ENCODE measurements around the gene CABLES2. TPM values are rescaled to one million over a fixed set of nuclear protein-coding genes. Genes with fewer than 3 reads are reported as not detected.

Gene CABLES2
- total RNA-seq, 1 experiment from 2014 or later, result 12.4 TPM

DNA sequence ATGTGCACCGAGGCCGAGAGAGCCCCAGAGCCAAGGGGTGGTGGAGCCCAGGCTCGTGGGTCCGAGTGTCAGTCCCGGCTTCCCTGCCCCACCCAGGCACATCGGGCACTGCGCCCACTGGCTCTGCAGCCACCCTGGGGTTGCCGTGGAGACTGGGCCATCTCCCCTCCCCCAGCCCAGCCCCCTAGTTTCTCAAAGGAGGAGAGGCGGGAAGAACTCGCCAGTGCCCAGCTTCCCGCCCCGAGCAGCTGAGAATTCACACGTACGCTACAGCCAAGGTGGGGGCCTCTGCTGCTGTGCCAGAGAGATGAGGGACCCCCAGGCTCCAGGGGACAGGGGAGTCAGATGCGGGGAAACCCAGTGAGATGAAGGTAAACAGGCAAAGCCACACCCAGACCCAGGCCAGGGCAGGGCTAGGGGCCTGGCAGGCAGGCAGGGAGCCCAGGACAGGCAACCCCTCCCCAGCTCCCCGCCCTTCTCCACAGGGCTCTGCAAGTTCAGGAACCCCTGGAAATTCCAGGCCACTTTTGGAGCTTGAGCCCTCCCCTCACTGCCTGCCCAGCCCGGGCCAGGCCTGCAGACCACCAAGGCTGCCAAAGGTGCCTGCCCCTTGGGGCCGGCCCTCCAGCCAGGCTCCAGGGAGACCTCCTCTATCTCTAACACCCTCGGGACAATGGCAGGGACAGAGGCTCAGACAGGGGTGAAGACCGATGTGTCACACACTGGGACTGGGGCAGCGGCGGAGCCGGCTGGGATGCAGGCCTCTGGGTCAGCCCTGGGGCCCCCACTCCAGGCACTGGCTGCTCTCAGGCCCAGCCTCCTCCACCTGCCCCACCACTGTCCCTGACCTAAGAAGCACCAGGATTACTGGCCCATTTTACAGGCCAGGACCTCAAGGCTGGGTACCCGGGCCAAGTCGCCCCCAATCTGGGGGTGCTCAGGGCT lies 46.0 kb downstream of the CABLES2 start:
- TF ChIP-seq EZH2phosphoT487 (IDR thresholded peaks at IDR 0.05; ENCODE audit: borderline replicate concordance, low read length) (no peak), CTCF (conservative IDR thresholded peaks at IDR 0.05; ENCODE audit: low read depth, low read length) (no peak), EZH2 (IDR thresholded peaks at IDR 0.05; ENCODE audit: low read length, unreplicated experiment) (no peak)
- Histone ChIP-seq H4K20me1 (ENCODE audit: low read length) (peaks cover 36% of the 10 kb centered on the region), H3F3A (ENCODE audit: low read length, unreplicated experiment) (no peaks in the 10 kb centered on the region), H3K79me2 (ENCODE audit: low read length) (peaks cover 90% of the 10 kb centered on the region), H3K4me1 (ENCODE audit: insufficient read depth, low read length) (peaks cover 92% of the 10 kb centered on the region), H3K27ac (ENCODE audit: low read length) (peak overlapping the region; percentile 73), H3K9ac (ENCODE audit: low read length) (peak overlapping the region; percentile 42), H2AFZ (ENCODE audit: low read length) (no peak overlapping the region), H3K36me3 (ENCODE audit: low read depth, low read length) (peaks cover 20% of the 10 kb centered on the region; the same call in 1 of the 2 replicates), H3K9me3 (ENCODE audit: low read length) (no peaks in the 10 kb centered on the region), H3K4me3 (ENCODE audit: low read length) (peak overlapping the region; percentile 36), H3K9me2 (replicated peaks; ENCODE audit: low read length) (no peaks in the 10 kb centered on the region), H3K27me3 (ENCODE audit: low read length) (no peaks in the 10 kb centered on the region), H3K4me2 (ENCODE audit: low read length) (peak overlapping the region; percentile 89)
- intact Hi-C loops (cut with micrococcal nuclease), result no loop called here
- CTCF ChIA-PET, result interaction anchor here (0.8 kb wide), 1 partner anchor 21 kb away, joined by 3 read pairs; no protein-coding TSS in a partner anchor
- ATAC-seq (peak; percentile 14), DNase-seq (peak; percentile 40)
- POLR2A ChIA-PET (ENCODE audit: unreplicated experiment), result interaction anchor here (0.6 to 0.8 kb wide), 3 partner anchors 25 to 241 kb away, joined by 3 to 5 read pairs (median 5); partner anchors contain the start of gene RPS21
- BruUV-seq (replicated peaks), result no TSS peak

- no TSS peak for BruUV-seq (replicated peaks)
- no peaks in the 10 kb centered on the region for H3K27me3 ChIP-seq (ENCODE audit: low read length)
- no peaks in the 10 kb centered on the region for H3F3A ChIP-seq (ENCODE audit: low read length, unreplicated experiment)
- H3K4me3 ChIP-seq (ENCODE audit: low read length), result peak overlapping the region; percentile 26; the same call in 1 of the 2 replicates
- ChIA-PET CTCF (no interaction called here), POLR2A (ENCODE audit: unreplicated experiment) (no interaction called here)
- H4K20me1 ChIP-seq (ENCODE audit: low read length), result peaks cover 26% of the 10 kb centered on the region
- H3K4me1 ChIP-seq (ENCODE audit: insufficient read depth, low read length), result peaks cover 95% of the 10 kb centered on the region
- H3K4me2 ChIP-seq (ENCODE audit: low read length), result peak overlapping the region; percentile 79
- intact Hi-C loops (cut with micrococcal nuclease), result no loop called here
- peak overlapping the region; percentile 93 for H3K27ac ChIP-seq (ENCODE audit: low read length)
- peak; percentile 91 for DNase-seq
- TF ChIP-seq CTCF (conservative IDR thresholded peaks at IDR 0.05; ENCODE audit: low read depth, low read length) (no peak), EZH2phosphoT487 (IDR thresholded peaks at IDR 0.05; ENCODE audit: borderline replicate concordance, low read length) (no peak), EZH2 (IDR thresholded peaks at IDR 0.05; ENCODE audit: low read length, unreplicated experiment) (no peak)
- H3K9ac ChIP-seq (ENCODE audit: low read length), result peak overlapping the region; percentile 79
- H2AFZ ChIP-seq (ENCODE audit: low read length), result no peak overlapping the region
- H3K9me3 ChIP-seq (ENCODE audit: low read length), result no peaks in the 10 kb centered on the region
- H3K79me2 ChIP-seq (ENCODE audit: low read length), result peaks cover 90% of the 10 kb centered on the region
- peak; percentile 20 for ATAC-seq
- peaks cover 33% of the 10 kb centered on the region; the same call in 1 of the 2 replicates for H3K36me3 ChIP-seq (ENCODE audit: low read depth, low read length)
- H3K9me2 ChIP-seq (replicated peaks; ENCODE audit: low read length), result no peaks in the 10 kb centered on the region
These were observed 47.5 kb downstream of the CABLES2 start for GRCh38 chr20:62359491-62360121.

Data from PC-3 (cell line).